Measurements from ENCODE around the gene CNPPD1. TPM values are rescaled to one million over a fixed set of nuclear protein-coding genes. Genes with fewer than 3 reads are reported as not detected.

The CNPPD1 gene
- total RNA-seq (2022; extraction: Qiagen RNA extraction; ENCODE audit: low read depth), result 37.6 to 45.1 TPM (median 44.4 TPM) in 5 replicates

DNA sequence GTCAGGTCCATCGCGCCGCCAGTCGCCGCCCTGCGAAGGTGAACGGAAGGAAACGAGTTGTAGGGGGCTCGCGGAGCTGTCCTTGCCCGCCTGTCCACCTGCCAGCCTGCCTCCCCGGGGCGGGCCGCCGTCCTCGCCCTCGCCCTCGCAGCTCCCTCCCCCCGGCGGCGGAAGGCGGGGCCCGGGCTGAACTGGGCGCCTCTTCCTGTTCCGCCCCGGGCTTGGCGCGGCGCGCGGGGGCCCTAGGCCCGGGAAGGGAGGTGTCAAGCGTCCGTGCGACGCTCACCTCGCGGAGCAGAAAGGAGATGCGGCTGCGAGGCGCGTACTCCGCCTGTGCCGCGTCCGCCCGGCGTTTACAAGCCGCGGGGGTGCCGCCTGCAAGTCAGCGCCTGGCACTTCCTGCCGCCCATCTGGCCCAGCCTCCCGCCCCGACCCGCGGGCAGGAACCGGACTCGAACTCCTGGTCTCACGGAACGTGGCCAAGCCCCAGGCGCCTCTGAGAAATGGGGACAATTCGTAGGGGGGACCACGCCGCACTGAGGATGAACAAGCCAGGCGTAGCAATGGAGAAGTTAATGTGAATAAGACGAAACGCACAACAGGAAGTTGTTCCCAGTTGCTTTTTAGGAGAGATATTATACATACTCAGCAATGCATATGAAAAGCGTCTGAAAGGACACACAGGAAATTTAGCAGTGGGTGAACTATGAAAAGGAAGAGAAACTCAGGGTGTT lies at the start of gene CNPPD1:
Gene CNPPD1 (minus strand): TSS at position 108 of the 734 bp plus-strand sequence. CDS start 97 bp downstream, at position 11.

GRCh38 chr2:219218732-219219701 lies 42.3 kb upstream of the CNPPD1 start, which contains the start of gene ABCB6:
Gene ABCB6 (minus strand): TSS chr2:219218958. CDS start chr2:219218673, 285 bp downstream.

DNA sequence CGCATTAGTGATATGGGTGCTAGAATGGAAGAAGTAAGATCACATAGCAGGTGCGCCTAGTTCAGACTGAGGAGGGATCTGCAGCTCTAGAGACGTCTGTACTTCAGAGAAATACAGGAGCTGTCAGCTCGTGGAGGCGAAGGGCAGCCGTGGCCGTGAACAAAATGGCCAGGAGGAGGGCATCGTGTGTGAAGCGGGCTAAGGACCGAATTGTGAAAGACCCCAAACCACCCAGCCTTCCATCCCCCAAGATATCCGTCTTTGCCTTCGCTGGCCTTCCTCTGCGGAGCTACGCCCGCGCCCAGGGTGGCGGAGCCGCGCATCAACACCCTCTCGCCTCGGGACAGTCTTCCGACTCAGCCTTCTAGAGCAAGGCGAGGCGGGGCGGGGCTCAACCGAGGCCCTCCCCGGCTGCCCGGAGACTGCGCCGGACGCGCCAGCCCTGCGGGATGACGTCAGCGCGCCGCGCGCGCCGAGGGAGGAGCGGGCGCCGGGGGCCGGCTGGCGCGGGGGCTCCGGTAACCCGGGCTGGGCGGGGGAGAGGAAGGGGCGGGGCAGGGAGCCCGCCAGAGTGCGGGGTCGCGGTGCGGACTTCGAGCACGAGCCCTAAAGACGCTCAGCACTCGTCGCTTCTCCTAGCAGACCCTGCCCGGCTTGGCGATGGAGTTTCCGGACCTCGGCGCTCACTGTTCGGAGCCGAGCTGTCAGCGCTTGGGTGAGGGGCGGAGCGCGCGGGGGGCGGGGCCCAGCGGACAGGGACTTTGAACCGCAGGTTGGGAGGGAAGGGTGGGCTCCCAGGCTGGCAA lies 29.8 kb upstream of the CNPPD1 start, which contains the start of gene ZFAND2B:
Gene ZFAND2B (plus strand): TSS at position 455 of the 806 bp plus-strand sequence. CDS start 206 bp downstream, at position 661.

GRCh38 chr2:219177552-219178376 lies 1.0 kb upstream of the CNPPD1 start, which contains the start of gene RETREG2:
Gene RETREG2 (plus strand): TSS chr2:219178275. CDS start chr2:219178353, 78 bp downstream.

DNA sequence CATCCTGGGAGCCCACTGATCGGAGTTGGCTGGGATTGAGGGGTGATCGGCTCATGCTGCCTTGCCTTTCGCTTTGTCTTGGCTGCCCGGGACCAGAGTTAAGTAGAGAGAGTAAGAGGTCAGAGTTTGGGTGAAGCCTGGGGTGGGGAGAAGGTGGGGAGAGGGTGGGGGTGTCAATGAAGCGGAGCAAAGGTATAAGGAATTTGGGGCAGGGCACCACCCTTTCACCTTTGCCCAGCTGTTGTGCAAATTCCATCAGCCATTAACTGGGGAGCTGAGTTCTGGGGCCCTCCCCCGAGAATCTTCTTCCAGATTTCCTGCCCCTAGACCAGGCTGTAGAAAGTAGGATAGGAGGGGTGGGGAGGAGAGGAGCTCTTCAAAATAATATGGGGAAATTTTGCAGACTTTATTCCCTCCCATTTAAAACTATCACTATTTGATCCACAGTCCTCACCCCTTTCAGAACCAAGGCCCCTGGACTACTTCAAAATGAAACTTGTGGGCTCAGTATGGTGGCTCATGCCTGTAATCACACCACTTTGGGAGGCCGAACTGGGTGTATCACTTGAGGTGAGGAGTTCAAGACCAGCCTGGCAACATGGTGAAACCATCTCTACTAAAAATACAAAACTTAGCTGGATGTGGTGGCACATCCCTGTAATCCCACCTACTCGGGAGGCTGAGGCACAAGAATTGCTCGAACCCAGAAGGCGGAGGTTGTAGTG lies 6.6 kb downstream of the CNPPD1 start, which contains the start of gene SLC23A3:
Gene SLC23A3 (minus strand): TSS at position 100 of the 725 bp plus-strand sequence. CDS start 45 bp downstream, at position 55.

DNA sequence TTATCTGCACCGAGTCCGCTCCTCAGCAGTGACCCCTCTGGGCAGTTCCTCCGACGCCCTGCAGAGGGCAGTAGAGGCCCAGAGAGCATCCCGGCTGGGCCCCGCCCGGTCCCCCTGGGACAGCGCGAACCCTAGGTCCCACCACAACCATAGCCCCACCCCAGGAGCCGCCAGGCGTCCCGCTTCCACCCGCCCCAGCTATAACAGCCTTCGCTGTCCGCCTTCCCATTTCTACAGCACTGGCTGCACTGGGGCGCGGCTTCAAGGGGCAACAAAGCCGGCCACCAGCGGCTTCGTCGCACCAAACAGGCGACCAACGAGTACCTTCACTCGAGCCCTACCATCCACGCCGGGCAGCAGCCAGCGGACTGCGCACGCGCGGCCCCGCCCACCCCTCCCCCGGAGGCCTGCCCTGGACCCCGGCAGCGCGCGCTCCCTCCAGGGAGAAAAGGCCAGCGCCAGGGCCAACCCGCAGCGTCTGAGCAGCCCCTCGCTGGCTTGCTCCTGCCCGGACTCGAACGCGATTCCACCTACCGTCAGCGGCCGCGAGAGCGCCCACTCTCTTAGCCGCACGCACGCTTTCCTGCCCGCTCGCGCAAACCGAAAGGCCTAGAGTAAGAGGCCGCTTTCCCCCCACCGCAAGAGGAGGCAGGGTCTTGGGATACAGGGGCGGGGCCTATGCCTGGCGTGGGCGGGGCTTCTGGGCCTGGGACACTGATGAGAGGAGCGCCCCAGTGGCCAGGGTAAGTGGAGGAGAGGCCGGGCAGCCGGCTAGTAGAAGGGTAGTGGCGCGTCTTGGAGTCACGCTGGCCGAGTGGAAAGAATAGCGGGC lies 16.3 kb downstream of the CNPPD1 start, which contains the start of gene NHEJ1:
Gene NHEJ1 (minus strand): TSS at position 630 of the 832 bp plus-strand sequence. CDS start 2,453 bp downstream, outside the sequence.

Other genes with a start within 250 kb of the CNPPD1 start
- 3.2 to 6.1 TPM (median 5.3 TPM) in 5 replicates for gene CDK5R2, start 217.3 kb downstream of the CNPPD1 start, total RNA-seq (2022; extraction: Qiagen RNA extraction; ENCODE audit: low read depth)
- gene FEV, start 191.7 kb downstream of the CNPPD1 start, total RNA-seq (2022; extraction: Qiagen RNA extraction; ENCODE audit: low read depth), result not detected in 5 replicates
- gene CRYBA2, start 183.5 kb downstream of the CNPPD1 start, total RNA-seq (2022; extraction: Qiagen RNA extraction; ENCODE audit: low read depth), result not detected in 5 replicates
- gene CFAP65, start 135.4 kb downstream of the CNPPD1 start, total RNA-seq (2022; extraction: Qiagen RNA extraction; ENCODE audit: low read depth), result 0.14 to 0.21 TPM (median 0.18 TPM) in 4 of 5 replicates, not detected in the other
- 0.13 to 0.45 TPM (median 0.31 TPM) in 5 replicates for gene IHH, start 116.0 kb downstream of the CNPPD1 start, total RNA-seq (2022; extraction: Qiagen RNA extraction; ENCODE audit: low read depth)
- gene NHEJ1, start 16.1 kb downstream of the CNPPD1 start, total RNA-seq (2022; extraction: Qiagen RNA extraction; ENCODE audit: low read depth), result 14.9 to 20.3 TPM (median 16.4 TPM) in 5 replicates
- gene SLC23A3, start 6.9 kb downstream of the CNPPD1 start, total RNA-seq (2022; extraction: Qiagen RNA extraction; ENCODE audit: low read depth), result 0.39 to 1.6 TPM (median 0.51 TPM) in 5 replicates
- gene RETREG2, start 1.4 kb upstream of the CNPPD1 start, total RNA-seq (2022; extraction: Qiagen RNA extraction; ENCODE audit: low read depth), result 55.8 to 83.6 TPM (median 80.0 TPM) in 5 replicates
- gene ZFAND2B, start 29.9 kb upstream of the CNPPD1 start, total RNA-seq (2022; extraction: Qiagen RNA extraction; ENCODE audit: low read depth), result 16.4 to 22.1 TPM (median 21.8 TPM) in 5 replicates
- gene ABCB6, start 42.0 kb upstream of the CNPPD1 start, total RNA-seq (2022; extraction: Qiagen RNA extraction; ENCODE audit: low read depth), result 19.6 to 34.4 TPM (median 31.2 TPM) in 5 replicates
- 38.5 to 47.2 TPM (median 43.3 TPM) in 5 replicates for gene ATG9A, start 52.7 kb upstream of the CNPPD1 start, total RNA-seq (2022; extraction: Qiagen RNA extraction; ENCODE audit: low read depth)
- 12.4 to 16.6 TPM (median 16.2 TPM) in 5 replicates for gene ANKZF1, start 52.9 kb upstream of the CNPPD1 start, total RNA-seq (2022; extraction: Qiagen RNA extraction; ENCODE audit: low read depth)
- gene GLB1L, start 68.5 kb upstream of the CNPPD1 start, total RNA-seq (2022; extraction: Qiagen RNA extraction; ENCODE audit: low read depth), result 5.0 to 6.7 TPM (median 6.3 TPM) in 5 replicates
- 26.4 to 32.1 TPM (median 29.5 TPM) in 5 replicates for gene STK16, start 68.6 kb upstream of the CNPPD1 start, total RNA-seq (2022; extraction: Qiagen RNA extraction; ENCODE audit: low read depth)
- gene TUBA4B, start 76.3 kb upstream of the CNPPD1 start, total RNA-seq (2022; extraction: Qiagen RNA extraction; ENCODE audit: low read depth), result 0.13 to 0.34 TPM (median 0.19 TPM) in 3 of 5 replicates, not detected in the others
- 273 to 385 TPM (median 299 TPM) in 5 replicates for gene TUBA4A, start 77.0 kb upstream of the CNPPD1 start, total RNA-seq (2022; extraction: Qiagen RNA extraction; ENCODE audit: low read depth)
- gene DNAJB2, start 102.4 kb upstream of the CNPPD1 start, total RNA-seq (2022; extraction: Qiagen RNA extraction; ENCODE audit: low read depth), result 30.0 to 40.2 TPM (median 38.3 TPM) in 5 replicates
- 0.95 to 1.9 TPM (median 1.5 TPM) in 5 replicates for gene PTPRN, start 132.5 kb upstream of the CNPPD1 start, total RNA-seq (2022; extraction: Qiagen RNA extraction; ENCODE audit: low read depth)
- not detected in 5 replicates for gene RESP18, start 155.8 kb upstream of the CNPPD1 start, total RNA-seq (2022; extraction: Qiagen RNA extraction; ENCODE audit: low read depth)
- gene DNPEP, start 211.0 kb upstream of the CNPPD1 start, total RNA-seq (2022; extraction: Qiagen RNA extraction; ENCODE audit: low read depth), result 54.9 to 67.6 TPM (median 60.7 TPM) in 5 replicates
- 0.27 to 0.84 TPM (median 0.43 TPM) in 5 replicates for gene DES, start 241.5 kb upstream of the CNPPD1 start, total RNA-seq (2022; extraction: Qiagen RNA extraction; ENCODE audit: low read depth)